HG03520 (cell line): Measurements from ENCODE around the gene MTHFD1L.
A peak's percentile ranks its signal among the peaks of the same experiment; 100 is the strongest.
"Not testable (repeated sequence)": the region's sequence is repeated elsewhere in the genome, so short reads cannot be mapped to it uniquely, and the experiment has no call there.

ENCODE experiments used
- ATAC-seq: cut with Tn5 transposase; IDR thresholded peaks from one replicate; pipeline ENCODE4 v1.9.1; 2021; ENCODE audit warnings: mild to moderate bottlenecking, moderate library complexity; ENCODE audit not compliant: unreplicated experiment

MTHFD1L gene

GRCh38 chr6:150865406-150866146, at the start of gene MTHFD1L:
MTHFD1L (plus strand) TSS chr6:150865702; CDS start chr6:150865823, 121 bp downstream.
- ATAC-seq = peak; percentile 71

GRCh38 chr6:150816554-150816953, 48.9 kb upstream of the MTHFD1L start:
- not testable (repeated sequence) for ATAC-seq

- no peak for ATAC-seq
These were observed 42.6 kb upstream of the MTHFD1L start for GRCh38 chr6:150822932-150823331.

- no peak for ATAC-seq
These were observed 38.7 kb upstream of the MTHFD1L start for GRCh38 chr6:150826788-150827187.

- not testable (repeated sequence) for ATAC-seq
These were observed 37.4 kb upstream of the MTHFD1L start for GRCh38 chr6:150828107-150828506.

GRCh38 chr6:150830439-150831165, 34.9 kb upstream of the MTHFD1L start:
- ATAC-seq = no peak

- ATAC-seq = no peak
These were observed 33.9 kb upstream of the MTHFD1L start for GRCh38 chr6:150831577-150831976.

- no peak for ATAC-seq
These were observed 29.9 kb upstream of the MTHFD1L start for GRCh38 chr6:150835620-150836019.

GRCh38 chr6:150840185-150840584, 25.3 kb upstream of the MTHFD1L start:
- no peak for ATAC-seq

GRCh38 chr6:150841189-150841588, 24.3 kb upstream of the MTHFD1L start:
- no peak for ATAC-seq

- ATAC-seq = no peak
These were observed 23.8 kb upstream of the MTHFD1L start for GRCh38 chr6:150841697-150842096.

GRCh38 chr6:150844371-150844770, 21.1 kb upstream of the MTHFD1L start:
- ATAC-seq = no peak

- no peak for ATAC-seq
These were observed 18.9 kb upstream of the MTHFD1L start for GRCh38 chr6:150846641-150847040.

GRCh38 chr6:150848400-150848799, 17.1 kb upstream of the MTHFD1L start:
- ATAC-seq = no peak

- not testable (repeated sequence) for ATAC-seq
These were observed 11.1 kb upstream of the MTHFD1L start for GRCh38 chr6:150854392-150854791.

- not testable (repeated sequence) for ATAC-seq
These were observed 10.3 kb upstream of the MTHFD1L start for GRCh38 chr6:150855171-150855570.

- ATAC-seq = no peak
These were observed 8.2 kb upstream of the MTHFD1L start for GRCh38 chr6:150857062-150857944.

- ATAC-seq = no peak
These were observed 7.6 kb upstream of the MTHFD1L start for GRCh38 chr6:150857945-150858308.

GRCh38 chr6:150861448-150862168, 3.9 kb upstream of the MTHFD1L start:
- not testable (repeated sequence) for ATAC-seq

- no peak for ATAC-seq
These were observed 2.1 kb upstream of the MTHFD1L start for GRCh38 chr6:150863213-150863928.
